GM21360 (cell line): Measurements from ENCODE around the gene CACNA1S.

Experiments
- ATAC-seq: cut with Tn5 transposase; IDR thresholded peaks from one replicate; pipeline ENCODE4 v1.9.1; 2021; ENCODE audit warnings: mild to moderate bottlenecking, moderate library complexity; ENCODE audit not compliant: unreplicated experiment

CACNA1S gene

GRCh38 chr1:201119206-201120197 is 7.3 kb upstream of the CACNA1S start:
- no peak for ATAC-seq

- ATAC-seq, result no peak
Measured at GRCh38 chr1:201116091-201116490, 3.9 kb upstream of the CACNA1S start.

- no peak for ATAC-seq
Measured at GRCh38 chr1:201115390-201115937, 3.2 kb upstream of the CACNA1S start.

GRCh38 chr1:201114245-201115131 is 2.3 kb upstream of the CACNA1S start:
- ATAC-seq, result peak; percentile 93

- no peak for ATAC-seq
Measured at GRCh38 chr1:201113451-201114244, 1.4 kb upstream of the CACNA1S start.

- no peak for ATAC-seq
Measured at GRCh38 chr1:201112926-201113325, 700 bp upstream of the CACNA1S start.

- no peak for ATAC-seq
Measured at GRCh38 chr1:201111672-201112071, 554 bp downstream of the CACNA1S start.

- ATAC-seq, result no peak
Measured at GRCh38 chr1:201111156-201111555, 1.1 kb downstream of the CACNA1S start.

- ATAC-seq, result no peak
Measured at GRCh38 chr1:201110616-201111015, 1.6 kb downstream of the CACNA1S start.

- no peak for ATAC-seq
Measured at GRCh38 chr1:201110138-201110537, 2.1 kb downstream of the CACNA1S start.

GRCh38 chr1:201109651-201110050 is 2.6 kb downstream of the CACNA1S start:
- ATAC-seq, result no peak

- ATAC-seq, result no peak
Measured at GRCh38 chr1:201108614-201109013, 3.6 kb downstream of the CACNA1S start.

GRCh38 chr1:201105688-201106087 is 6.5 kb downstream of the CACNA1S start:
- ATAC-seq, result no peak

GRCh38 chr1:201104141-201104540 is 8.1 kb downstream of the CACNA1S start:
- no peak for ATAC-seq

GRCh38 chr1:201103666-201104065 is 8.6 kb downstream of the CACNA1S start:
- no peak for ATAC-seq

GRCh38 chr1:201100169-201100930 is 11.9 kb downstream of the CACNA1S start:
- no peak for ATAC-seq

GRCh38 chr1:201098992-201099677 is 13.1 kb downstream of the CACNA1S start:
- no peak for ATAC-seq

- no peak for ATAC-seq
Measured at GRCh38 chr1:201096977-201097856, 15.0 kb downstream of the CACNA1S start.
